Glomerular endothelial cell (primary cell): Measurements from ENCODE around the gene POLR3GL. TPM values are rescaled to one million over a fixed set of nuclear protein-coding genes. Genes with fewer than 3 reads are reported as not detected.

Experiments used
- DNase-seq: peaks from one replicate; pipeline ENCODE4 v3.0.0-alpha.2; 2011; ENCODE audit warnings: low read depth, low spot score; ENCODE audit errors: extremely low read depth
- total RNA-seq: library from RNA; depleted of rRNA; stranded (reverse); fragments of >200 nt; gene quantifications from 2 replicates; pipeline ENCODE4 v1.2.3, GENCODE V29; 2015

POLR3GL gene
- total RNA-seq, 1 donor from 2014 or later = 13.4 TPM

DNA sequence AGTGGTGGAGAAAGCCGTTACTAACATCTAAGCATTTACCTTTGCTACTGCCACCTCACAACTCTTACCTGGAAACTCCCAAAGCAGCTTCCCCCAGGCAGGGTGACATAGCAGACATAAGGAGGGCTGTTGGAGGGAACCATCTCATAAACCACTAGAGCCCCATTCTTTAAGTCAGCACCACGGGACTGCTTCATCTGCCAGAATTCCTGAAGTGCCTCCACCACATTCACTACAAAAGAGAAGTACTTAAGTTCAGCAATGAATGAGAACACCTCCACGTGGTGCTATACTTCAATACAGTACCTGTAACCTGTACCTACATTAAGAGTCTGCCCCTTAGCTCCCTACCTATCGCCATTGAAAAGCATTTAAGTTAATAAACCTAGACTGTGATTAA lies 16.9 kb upstream of the POLR3GL start:
- DNase-seq = no peak

DNA sequence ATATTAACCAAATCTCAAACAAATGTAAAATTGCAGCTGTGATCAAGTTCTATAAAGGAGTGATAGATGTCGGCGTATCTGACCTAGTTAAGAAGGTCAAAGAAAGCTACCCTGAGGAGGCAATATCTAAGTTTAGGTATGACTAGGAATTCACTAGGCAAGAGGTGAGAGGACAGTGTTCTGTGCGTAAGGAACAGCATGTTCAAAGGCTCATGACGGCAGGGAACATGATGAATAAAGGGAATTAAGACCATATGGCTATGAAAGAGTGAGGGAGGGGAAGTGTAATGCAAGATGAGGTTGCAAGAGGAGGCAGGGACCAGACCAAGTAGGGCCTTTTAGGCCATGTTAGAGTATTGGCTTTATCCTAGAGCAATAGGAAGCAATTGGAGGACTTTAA lies 15.3 kb upstream of the POLR3GL start:
- no peak for DNase-seq

DNA sequence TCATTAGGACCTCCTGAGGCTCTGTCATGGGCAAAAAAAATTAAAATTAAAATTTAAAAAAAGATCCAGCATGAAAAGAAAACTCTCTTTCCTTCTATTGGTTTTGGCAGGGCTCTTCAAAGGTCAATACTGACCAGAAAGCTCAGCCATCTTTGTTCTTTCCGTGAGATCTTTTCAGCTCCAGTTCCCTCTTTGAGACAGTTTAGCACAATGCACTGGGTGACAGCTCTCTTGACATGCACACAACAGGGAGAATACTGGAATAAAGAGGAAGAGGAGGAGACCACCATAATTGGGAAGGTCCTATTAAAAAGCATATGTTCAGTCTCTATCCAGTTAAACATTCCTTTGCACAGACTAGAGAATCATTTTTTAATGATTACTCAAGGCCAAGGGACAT lies 13.0 kb upstream of the POLR3GL start:
- DNase-seq = no peak

DNA sequence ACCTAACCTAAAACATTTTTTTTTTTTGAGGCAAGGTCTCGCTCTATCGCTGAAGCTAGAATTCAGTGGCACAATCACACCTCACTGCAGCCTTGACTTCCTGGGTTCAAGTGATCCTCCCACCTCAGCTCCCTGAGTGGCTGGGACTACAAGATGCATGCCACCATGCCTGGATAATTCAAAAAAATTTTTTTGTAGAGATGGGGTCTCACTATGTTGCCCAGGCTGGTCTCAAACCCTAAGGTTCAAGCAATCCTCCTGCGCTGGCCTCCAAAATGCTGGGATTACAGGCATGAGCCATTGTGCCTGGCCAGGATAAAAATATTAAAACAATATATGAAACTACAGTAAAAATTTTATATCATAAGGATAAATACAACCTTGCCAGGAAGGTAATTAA lies 11.6 kb upstream of the POLR3GL start:
- DNase-seq = no peak

DNA sequence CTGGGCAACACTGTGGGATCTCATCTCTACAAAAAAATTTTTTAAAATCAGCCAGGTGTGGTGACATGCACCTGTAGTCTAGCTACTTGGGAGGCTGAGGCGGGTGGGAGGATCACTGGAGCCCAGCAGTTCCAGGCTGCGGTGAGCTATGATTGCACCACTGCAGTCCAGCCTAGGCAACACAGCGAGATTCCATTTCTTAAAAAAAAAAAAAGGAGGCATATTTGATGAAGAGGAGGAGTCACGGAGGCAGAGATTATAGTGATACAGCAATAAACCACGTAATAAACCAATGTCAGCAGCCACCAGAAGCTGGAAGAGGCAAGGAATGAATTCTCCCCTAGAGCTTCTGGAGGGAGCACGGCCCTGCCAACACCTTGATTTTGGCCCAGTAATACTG lies 10.6 kb upstream of the POLR3GL start:
- no peak for DNase-seq

DNA sequence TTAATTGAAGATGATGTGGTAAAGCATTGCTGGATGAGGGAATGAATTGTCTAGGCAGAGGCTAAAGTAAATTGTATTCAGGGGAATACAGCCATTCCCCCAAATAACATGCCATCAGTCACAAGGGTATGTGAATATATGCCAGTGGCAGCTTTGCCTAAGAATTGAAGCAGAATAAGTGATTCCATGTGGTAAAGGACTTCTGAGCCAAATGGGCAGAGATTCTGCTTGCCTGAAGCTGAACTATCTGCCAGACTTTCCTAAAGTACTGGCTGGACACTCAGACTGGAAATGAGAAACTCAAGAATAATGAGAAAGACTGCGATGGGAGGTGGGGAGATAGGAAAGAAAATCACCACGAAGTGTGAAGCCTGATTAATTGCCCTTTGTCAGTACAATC lies 9.1 kb upstream of the POLR3GL start:
- no peak for DNase-seq

DNA sequence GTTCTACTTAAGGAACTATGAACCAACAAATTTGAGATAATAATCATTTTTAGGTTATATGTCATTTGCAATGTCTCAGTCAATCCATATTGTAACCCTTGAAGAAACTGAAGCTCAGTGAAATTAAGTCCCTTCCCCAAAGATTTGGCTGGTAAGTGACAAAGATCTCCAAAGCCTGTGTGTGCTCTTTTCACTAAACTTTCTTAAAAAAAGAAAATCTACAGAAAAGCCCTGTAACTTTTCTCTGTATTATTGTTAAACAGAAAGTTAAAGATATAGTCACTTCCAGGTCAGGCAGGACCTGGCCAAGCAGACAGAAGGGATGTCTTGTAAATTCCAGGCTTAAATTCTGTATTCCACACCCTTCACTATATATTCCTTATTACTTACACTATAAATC lies 8.1 kb upstream of the POLR3GL start:
- no peak for DNase-seq

DNA sequence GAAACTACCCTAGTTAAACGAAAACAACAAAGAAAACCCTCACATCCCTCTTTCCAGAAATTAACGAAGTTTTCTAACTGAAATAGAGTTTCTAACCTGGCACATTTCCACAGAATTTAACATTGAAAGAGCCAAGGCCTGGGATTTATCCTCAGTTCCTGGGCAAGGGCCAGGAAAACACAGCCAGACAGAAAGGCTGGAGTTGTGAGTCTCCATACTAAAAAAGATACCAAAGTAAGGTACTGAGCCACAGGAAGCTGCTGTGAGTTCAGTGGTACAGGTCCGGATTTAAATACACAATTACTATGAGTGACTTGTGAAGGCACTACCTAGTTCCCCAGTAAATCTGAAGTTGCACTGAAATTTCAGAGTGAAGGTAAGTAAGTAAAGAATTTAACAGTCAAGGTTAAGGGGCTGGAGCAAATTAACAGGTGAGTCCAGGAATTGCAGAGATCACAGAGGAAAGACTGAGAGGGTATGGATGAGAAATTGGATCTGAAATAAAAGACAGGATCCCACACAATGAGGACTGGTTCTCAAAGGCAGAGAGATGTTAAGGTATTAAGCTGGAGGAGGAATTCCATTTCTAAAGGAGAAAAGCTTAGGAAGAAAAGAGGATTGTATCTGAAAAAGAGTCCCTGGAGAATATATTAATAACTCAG lies 7.6 kb upstream of the POLR3GL start:
- no peak for DNase-seq

DNA sequence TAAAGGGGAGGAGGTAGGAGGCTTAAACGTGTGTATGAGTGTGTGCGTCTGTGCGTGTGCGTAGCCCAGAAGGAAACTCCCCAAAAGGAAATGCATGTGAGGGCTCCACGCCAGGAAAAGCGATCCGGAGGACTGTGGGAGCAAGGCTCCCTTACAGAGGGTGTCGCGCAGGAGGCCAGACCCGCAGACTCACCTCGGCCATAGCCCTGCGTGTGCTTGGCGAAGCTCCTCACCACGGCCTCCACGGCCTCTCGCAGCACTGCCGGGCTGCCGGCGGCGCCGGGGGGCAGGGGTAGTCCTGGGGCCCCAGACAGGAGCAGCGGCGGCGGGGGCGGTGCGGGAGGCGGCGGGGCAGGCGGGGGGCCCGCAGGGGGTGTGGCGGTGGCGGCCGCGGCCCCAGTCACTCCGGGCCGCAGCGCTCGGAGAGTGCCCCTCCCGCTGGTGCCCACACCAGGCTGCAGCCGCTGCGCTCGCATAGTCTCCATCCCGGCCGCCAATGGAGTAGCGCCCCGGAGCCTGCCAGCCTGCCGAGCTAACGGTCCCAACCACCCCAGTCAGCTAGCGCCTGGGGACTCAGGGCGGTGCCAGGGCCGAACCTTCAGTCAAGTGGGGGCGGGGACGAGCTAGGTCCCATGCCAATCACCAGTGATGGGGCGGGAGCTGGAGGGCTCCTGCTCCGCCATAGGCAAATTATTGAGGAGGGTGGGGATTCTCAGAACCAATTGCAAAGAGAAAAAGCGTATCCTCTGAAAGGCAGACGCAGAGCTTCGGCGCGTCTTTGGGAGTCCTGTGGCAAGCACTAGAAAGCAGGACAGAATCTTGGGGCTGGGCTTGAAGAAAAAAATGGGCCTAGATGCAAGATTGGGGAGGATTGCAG lies 6.8 kb upstream of the POLR3GL start, which contains the start of gene LIX1L:
TSS of gene LIX1L (minus strand) at position 575 of the 877 bp plus-strand sequence. CDS start at position 485, 90 bp downstream.
- DNase-seq = peak; percentile 77

DNA sequence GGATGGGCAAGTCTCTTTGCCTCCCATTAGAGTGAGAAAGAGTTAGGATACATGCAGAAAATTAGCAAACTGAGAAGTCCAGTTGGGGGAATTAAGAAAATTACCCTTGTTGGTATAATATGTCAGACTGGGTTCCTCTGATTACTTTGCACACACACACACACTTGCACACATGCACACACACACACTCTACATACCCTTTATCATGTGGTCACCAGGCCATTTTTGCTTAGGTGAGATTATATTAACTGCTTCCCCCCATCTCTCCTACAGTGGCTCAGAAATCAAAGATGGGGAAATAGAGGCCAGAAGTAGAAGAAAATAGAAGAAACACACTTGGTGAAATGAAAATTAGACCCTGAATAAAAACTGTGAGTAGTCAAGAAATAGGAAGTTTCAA lies 5.8 kb upstream of the POLR3GL start:
- no peak for DNase-seq

DNA sequence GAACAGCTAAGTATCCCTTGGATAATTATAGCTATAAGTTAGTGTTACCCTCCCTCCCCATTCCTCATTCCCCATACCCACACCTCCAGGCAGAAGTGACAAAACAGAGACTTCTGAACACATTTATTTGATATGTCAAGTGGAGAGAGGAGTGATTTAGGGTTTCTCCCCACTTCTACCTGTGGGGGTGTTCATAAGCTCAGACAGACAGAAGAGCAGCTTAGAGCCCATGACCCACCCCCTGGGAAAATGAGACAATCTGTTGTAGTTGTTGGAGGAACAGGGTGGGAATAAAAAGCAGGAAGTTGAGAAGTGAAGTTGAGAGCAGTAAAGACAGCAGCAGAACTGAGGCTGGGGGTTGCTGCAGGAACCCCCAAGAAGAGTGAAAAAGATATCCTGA lies 5.2 kb upstream of the POLR3GL start:
- DNase-seq = no peak

DNA sequence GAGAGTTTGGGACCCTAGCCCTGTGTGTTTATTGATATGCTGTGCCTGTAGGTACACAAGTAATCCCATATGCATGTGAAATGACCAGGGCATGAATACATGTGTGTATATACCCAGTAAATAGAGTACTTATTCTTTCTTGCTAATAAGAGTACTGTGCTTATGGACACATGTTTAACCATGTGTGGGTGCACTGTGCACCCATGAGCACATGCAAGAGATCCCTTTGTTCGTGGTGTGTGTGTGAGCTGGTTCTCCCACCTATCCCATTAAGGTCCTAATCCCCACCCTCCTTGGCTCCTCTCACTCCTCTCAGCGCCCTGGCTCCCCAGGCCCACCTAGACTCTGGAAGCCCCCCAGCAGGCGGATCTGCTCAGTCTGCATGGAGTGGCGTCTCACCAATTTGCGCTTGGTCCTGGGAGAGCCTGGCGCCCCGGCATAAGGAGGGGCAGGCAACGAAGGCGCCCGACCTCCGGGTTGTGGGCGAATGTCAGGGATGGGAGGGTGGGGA lies 4.5 kb upstream of the POLR3GL start:
- no peak for DNase-seq

DNA sequence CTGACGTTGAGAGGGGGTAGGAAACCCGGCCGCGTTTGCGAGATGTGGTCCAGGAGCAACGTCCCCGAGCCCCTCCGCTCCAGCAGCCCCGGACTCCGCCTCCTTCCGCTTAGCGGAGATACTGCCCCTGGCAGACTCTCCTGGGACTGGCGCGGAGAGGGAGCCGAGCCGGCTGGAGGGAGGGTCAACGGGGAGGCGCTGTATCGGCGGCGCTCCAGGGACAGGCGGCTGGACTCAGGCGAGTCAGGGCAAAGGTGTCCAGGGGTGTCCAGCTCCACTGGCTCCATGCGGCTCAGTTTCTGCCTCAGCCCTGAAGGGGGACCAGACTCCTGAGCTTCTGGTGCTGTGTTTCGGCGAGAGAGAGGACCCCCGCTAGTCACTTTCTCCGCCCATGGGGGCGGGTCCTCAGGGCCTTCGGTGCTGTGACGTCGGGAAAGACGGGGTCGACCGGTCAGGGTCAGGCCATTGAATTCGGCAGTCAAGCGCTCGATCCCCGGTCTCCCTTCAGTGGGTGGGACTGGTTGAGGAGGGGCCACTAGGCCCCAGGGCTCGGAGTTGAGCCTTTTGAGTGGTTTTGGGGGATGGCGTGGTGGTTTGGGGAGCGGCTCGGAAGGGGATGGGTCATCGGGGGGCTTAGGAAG lies 3.9 kb upstream of the POLR3GL start:
- DNase-seq = no peak

DNA sequence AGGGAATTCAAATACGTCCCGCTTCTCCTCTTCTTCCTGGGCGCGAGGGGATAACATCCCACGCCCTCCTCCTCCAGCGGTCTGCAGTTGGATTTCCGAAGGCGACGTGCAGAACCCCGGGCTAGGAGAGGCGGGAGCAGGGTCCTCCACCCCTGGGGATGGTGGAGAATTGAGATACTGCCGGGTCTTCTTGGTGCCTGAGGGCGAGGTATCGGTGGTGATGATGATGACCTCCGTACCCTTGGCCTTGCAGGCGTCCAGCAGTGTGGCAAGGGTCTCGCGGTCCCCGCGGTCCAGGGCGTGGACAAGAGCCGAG lies 3.4 kb upstream of the POLR3GL start:
- no peak for DNase-seq

DNA sequence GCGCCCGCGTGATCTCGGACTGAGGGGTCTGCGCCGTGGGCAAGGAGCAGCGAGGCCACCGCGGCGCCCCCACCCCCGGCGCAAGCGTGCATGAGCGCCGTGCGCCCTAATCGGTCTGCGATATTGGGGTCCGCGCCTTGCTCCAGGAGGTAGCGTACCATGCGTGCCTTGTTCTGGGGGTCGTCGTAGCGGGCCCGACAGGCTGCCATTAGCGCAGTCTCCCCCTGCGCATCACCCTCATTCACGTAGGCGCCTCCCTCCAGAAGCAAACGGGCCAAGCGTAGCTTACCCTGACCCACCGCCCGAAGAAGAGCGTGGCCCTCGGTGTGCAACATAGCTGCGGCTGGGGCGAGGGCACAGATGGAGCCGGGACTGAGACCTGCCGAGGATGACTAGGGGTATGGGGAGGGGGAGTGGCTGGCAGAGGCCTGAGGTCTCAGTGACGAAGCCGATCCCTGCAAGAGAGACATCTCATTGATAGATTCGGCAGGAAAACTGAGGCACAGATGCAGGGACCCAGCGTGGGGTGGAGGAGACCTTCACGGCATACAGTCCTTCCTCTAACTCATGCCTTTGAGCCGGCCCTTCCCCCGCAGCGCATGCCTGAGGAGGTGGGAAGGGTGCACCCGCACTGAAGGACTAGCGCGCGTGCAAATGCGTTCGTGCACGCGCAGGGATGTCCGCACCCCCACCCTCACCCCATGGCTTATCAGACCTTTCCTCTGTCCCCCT lies 2.9 kb upstream of the POLR3GL start:
- DNase-seq = no peak

DNA sequence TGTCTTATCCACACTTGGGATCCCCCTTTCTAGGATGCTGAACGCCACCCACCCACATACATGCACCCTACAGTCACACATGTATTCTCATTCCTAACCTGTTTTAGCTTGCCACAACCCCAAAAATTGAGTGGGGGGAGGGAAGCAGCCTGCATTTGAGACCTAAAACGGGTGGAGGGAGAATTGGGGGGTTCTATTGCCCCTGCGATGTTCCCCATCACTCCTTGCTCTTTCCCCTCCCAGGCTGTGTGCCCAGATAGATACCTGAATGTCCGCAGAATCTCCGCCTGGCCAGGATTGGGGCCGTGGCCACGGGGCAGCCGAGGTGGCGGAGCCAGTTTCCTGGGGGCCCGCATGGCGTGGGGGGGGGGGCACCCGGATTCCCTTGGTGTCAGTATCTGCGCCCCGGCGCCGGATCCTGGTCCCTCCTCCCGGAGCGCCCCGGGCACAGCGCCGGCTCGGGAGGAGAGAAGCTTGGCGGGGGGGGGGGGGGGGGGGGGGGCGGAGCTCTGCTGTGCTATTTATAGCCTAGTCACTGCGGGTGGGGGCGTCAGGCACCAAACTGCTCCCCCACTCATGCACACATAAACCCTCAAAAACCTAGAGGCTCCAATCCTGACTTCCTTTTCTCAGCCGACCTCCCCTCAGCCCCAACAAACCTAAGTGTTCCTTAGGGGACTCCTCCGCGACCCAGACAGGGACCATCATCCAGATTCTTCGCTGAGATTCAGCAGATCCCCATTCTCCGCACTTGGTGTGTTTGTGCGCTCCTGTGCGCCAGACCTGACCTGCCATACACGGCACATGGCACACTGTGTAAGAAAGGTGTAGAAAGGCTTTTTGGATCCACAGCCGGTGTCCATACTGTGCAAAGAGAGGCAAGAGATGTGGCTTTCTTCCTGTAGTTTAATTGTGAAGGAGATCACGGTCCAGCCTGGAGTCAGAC lies 2.1 kb upstream of the POLR3GL start:
- DNase-seq = no peak

DNA sequence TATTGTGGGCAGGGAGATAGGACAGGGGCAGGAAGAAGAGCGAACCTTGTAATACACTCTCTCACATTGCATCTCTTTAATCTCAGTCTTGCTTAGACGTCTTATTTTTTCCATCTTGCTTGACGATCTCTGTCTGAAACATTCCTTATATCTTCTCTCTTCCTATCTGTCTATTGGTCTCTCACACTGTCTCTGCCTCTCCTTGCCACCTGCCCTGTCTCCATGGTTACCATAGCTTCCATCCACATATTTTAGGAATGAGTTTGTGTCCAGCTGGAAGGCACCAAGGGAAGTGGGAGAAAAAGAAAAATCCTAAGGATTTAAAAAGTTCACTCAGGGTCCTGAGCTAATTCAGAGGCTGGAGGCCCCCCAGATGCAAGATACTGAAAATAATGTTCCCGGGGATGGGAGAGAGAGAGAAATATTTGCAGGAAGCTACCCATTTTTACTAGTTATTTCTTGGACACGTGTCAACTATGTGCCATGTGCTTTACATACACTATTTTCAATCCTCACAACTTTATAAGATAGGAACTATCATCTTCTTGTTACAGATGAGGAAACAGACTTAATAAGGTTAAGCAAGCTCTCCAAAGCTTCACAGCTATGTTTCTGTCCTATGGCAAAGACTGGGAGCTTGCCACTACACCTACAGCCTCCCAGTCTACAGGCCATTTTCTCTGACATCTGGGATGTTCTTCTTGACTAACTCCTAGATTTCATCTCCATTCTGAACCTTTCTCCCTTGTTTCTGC lies 1.0 kb upstream of the POLR3GL start:
- DNase-seq = no peak

DNA sequence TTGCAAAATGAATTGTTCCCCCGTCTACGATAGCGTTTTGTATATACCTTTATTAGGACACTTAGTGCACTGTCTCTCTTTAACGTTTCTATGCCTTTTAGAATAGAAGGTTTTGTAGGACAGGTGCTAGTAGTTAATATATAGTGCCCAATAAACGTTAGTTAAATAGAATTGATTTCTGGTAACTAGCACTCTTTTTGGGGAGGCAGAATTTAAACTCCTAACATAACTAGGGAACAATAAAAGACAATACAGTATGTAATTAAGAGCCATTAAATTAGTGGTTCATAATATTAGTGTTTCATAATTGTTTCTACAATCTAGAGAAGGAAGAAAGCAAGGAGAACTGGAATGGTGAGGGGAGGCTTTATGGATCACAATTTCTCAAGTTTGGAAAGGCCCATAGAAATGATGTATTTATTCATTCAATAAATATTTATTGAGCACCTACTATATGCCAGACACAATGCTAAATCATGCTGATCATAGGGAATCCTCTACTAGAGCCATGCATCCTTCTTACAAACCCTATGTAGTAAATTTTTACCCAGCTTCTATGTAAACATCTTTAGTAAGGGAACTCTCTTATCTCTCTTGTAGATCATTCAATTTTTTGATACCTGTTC lies 742 bp downstream of the POLR3GL start:
- DNase-seq = no peak

DNA sequence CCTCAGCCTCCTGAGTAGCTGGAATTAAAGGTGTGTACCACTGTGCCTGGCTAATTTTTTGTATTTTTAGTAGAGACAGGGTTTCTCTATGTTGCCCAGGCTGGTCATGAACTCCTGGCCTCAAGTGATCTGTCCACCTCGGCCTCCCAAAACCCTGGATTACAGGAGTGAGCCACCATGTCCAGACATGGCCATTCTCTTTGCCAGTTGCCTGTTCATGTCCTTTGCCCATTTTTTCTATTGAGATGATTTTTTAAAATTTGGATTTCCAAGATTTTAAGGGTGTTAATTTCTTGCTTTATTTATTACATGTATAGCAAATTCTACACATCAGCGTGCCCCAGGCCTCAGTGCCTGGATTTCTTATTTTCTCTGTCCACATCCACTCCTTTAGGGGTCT lies 2.8 kb downstream of the POLR3GL start:
- no peak for DNase-seq
